Activated CD4-positive, alpha-beta T cell treated with anti-CD3 and anti-CD28 coated beads for 36 hours (primary cell): ENCODE data around the gene TALDO1. TPM values are rescaled to one million over a fixed set of nuclear protein-coding genes. Genes with fewer than 3 reads are reported as not detected.

Source experiments
- ATAC-seq: fragments of 200-7000 bp; cut with Tn5 transposase; one replicate; pipeline ENCODE4 v1.10.0; 2021; ENCODE audit warnings: mild to moderate bottlenecking, moderate library complexity
- CTCF ChIA-PET: fragments of 350-600 bp; sonication (Branson Sonifier 250); formaldehyde crosslinking; loops from one replicate; lab custom pipeline; 2021; ENCODE audit warnings: antibody characterized with exemption; lab: Charles Lee
- POLR2A ChIA-PET: fragments of 350-600 bp; sonication (Branson Sonifier 250); formaldehyde crosslinking; loops from one replicate; lab custom pipeline; 2021; ENCODE audit warnings: antibody characterized with exemption, inconsistent platforms; lab: Charles Lee
- DNase-seq: peaks from one replicate; pipeline ENCODE4 v3.0.0-alpha.2; 2020
- H3K27ac Mint-ChIP-seq: one replicate; pipeline ENCODE4 v1.8.0; 2021; ENCODE audit warnings: mixed read lengths
- H3K27me3 Mint-ChIP-seq: one replicate; pipeline ENCODE4 v1.8.0; 2021; ENCODE audit warnings: mixed read lengths
- H3K36me3 Mint-ChIP-seq: one replicate; pipeline ENCODE4 v1.8.0; 2021; ENCODE audit warnings: low read depth, mixed read lengths
- H3K4me1 Mint-ChIP-seq: one replicate; pipeline ENCODE4 v1.8.0; 2021; ENCODE audit warnings: mixed read lengths
- H3K4me3 Mint-ChIP-seq: one replicate; pipeline ENCODE4 v1.8.0; 2021; ENCODE audit warnings: mild to moderate bottlenecking, moderate library complexity, mixed read lengths
- H3K9me3 Mint-ChIP-seq: one replicate; pipeline ENCODE4 v1.8.0; 2021; ENCODE audit warnings: low read depth, mixed read lengths
- intact Hi-C, 2 experiments: fragments of 100-400 bp; cut with DNase I in 1 of 2; cut with micrococcal nuclease in 1 of 2; formaldehyde crosslinking; loops; one replicate each; pipeline versions ENCODE4 v1.14.2 to v1.15.1; 2022 to 2024; cut with DNase I, micrococcal nuclease
- total RNA-seq, 2 experiments: library from RNA; stranded (reverse); gene quantifications; one replicate each; pipeline ENCODE4 v1.2.3, GENCODE V29; 2021

Gene TALDO1
- total RNA-seq, 2 experiments from 2014 or later = 239 to 246 TPM

GRCh38 chr11:804599-804964 lies 57.3 kb downstream of the TALDO1 start:
- no peaks in the 10 kb centered on the region for H3K27me3 Mint-ChIP-seq
- POLR2A ChIA-PET = interaction anchor here (0.6 kb wide), 1 partner anchor 44 kb away, joined by 3 read pairs; no protein-coding TSS in a partner anchor
- peak overlapping the region; percentile 51 for H3K27ac Mint-ChIP-seq
- DNase-seq (no peak), ATAC-seq (no peak)
- CTCF ChIA-PET = no interaction called here
- no peaks in the 10 kb centered on the region for H3K9me3 Mint-ChIP-seq
- peaks cover 15% of the 10 kb centered on the region for H3K4me1 Mint-ChIP-seq
- H3K4me3 Mint-ChIP-seq = peak overlapping the region; percentile 76
- peaks cover 8% of the 10 kb centered on the region for H3K36me3 Mint-ChIP-seq
- intact Hi-C loops = no loop called here

- intact Hi-C loops = loop anchor here (1.0 to 2.0 kb wide), 16 partner anchors 10 to 601 kb away; partner anchors contain the start of genes POLR2L (in 2 of the 2), TSPAN4 (in 2 of the 2), AP2A2 (in 1 of the 2) and BET1L (in 1 of the 2)
- ChIA-PET POLR2A (interaction anchor here (0.7 to 2.0 kb wide), 3 partner anchors 11 to 33 kb away, joined by 3 to 24 read pairs (median 10); partner anchors contain the start of gene PNPLA2), CTCF (interaction anchor here (0.8 to 1.2 kb wide), 3 partner anchors 10 to 31 kb away, joined by 3 read pairs; partner anchors contain the start of gene PNPLA2)
- H3K27me3 Mint-ChIP-seq = no peaks in the 10 kb centered on the region
- no peaks in the 10 kb centered on the region for H3K9me3 Mint-ChIP-seq
- H3K4me1 Mint-ChIP-seq = peaks cover 34% of the 10 kb centered on the region
- peak overlapping the region; percentile 94 for H3K4me3 Mint-ChIP-seq
- peak overlapping the region; percentile 97 for H3K27ac Mint-ChIP-seq
- ATAC-seq = peak; percentile 0
- peak; percentile 64 for DNase-seq
- H3K36me3 Mint-ChIP-seq = peaks cover 32% of the 10 kb centered on the region
Observed at GRCh38 chr11:808427-809286, 61.4 kb downstream of the TALDO1 start.

- peak; percentile 86 for ATAC-seq
- ChIA-PET CTCF (interaction anchor here (0.8 to 1.2 kb wide), 3 partner anchors 10 to 32 kb away, joined by 3 read pairs; partner anchors contain the start of gene PNPLA2), POLR2A (interaction anchor here (1.4 to 2.0 kb wide), 2 partner anchors 10 to 13 kb away, joined by 10 to 24 read pairs; partner anchors contain the start of gene PNPLA2)
- no peaks in the 10 kb centered on the region for H3K9me3 Mint-ChIP-seq
- H3K36me3 Mint-ChIP-seq = peaks cover 35% of the 10 kb centered on the region
- peak; percentile 99 for DNase-seq
- H3K27me3 Mint-ChIP-seq = no peaks in the 10 kb centered on the region
- peak within 1 kb of the TSS; percentile 97 for H3K27ac Mint-ChIP-seq
- H3K4me3 Mint-ChIP-seq = peak within 1 kb of the TSS; percentile 94
- intact Hi-C loops = loop anchor here (1.0 to 2.0 kb wide), 16 partner anchors 10 to 602 kb away; partner anchors contain the start of genes POLR2L (in 2 of the 2), TSPAN4 (in 2 of the 2), AP2A2 (in 1 of the 2) and BET1L (in 1 of the 2)
- H3K4me1 Mint-ChIP-seq = peaks cover 30% of the 10 kb centered on the region
Observed at GRCh38 chr11:809287-810039, 62.2 kb downstream of the TALDO1 start, which contains the start of gene RPLP2. Gene RPLP2 (plus strand): TSS chr11:809967. CDS start chr11:810235, 268 bp downstream.

GRCh38 chr11:810040-810567 lies 62.8 kb downstream of the TALDO1 start:
- Mint-ChIP-seq H3K27ac (peak overlapping the region; percentile 97), H3K36me3 (peaks cover 35% of the 10 kb centered on the region), H3K4me1 (peaks cover 30% of the 10 kb centered on the region), H3K4me3 (peak overlapping the region; percentile 94), H3K27me3 (no peaks in the 10 kb centered on the region), H3K9me3 (no peaks in the 10 kb centered on the region)
- DNase-seq (no peak), ATAC-seq (no peak)
- POLR2A ChIA-PET = interaction anchor here (1.4 to 2.0 kb wide), 2 partner anchors 9 to 13 kb away, joined by 10 to 24 read pairs; partner anchors contain the start of gene PNPLA2
- CTCF ChIA-PET = interaction anchor here (1.2 kb wide), 1 partner anchor 9 kb away, joined by 3 read pairs; the partner anchor contains the start of gene PNPLA2
- intact Hi-C loops = no loop called here

- H3K27ac Mint-ChIP-seq = peak overlapping the region; percentile 88
- H3K4me1 Mint-ChIP-seq = peaks cover 30% of the 10 kb centered on the region
- CTCF ChIA-PET = interaction anchor here (0.6 kb wide), 1 partner anchor 114 kb away, joined by 4 read pairs; the partner anchor contains the start of gene AP2A2
- peaks cover 35% of the 10 kb centered on the region for H3K36me3 Mint-ChIP-seq
- POLR2A ChIA-PET = interaction anchor here (0.9 kb wide), 1 partner anchor 8 kb away, joined by 5 read pairs; no protein-coding TSS in a partner anchor
- no peak for DNase-seq
- no peaks in the 10 kb centered on the region for H3K9me3 Mint-ChIP-seq
- H3K4me3 Mint-ChIP-seq = peak overlapping the region; percentile 94
- H3K27me3 Mint-ChIP-seq = no peaks in the 10 kb centered on the region
- intact Hi-C loops = no loop called here
- no peak for ATAC-seq
Observed at GRCh38 chr11:811446-812245, 64.4 kb downstream of the TALDO1 start.

GRCh38 chr11:812390-812789 lies 65.1 kb downstream of the TALDO1 start:
- DNase-seq = no peak
- H3K36me3 Mint-ChIP-seq = peaks cover 35% of the 10 kb centered on the region
- H3K4me3 Mint-ChIP-seq = peak overlapping the region; percentile 94
- ChIA-PET CTCF (interaction anchor here (0.6 kb wide), 1 partner anchor 113 kb away, joined by 4 read pairs; the partner anchor contains the start of gene AP2A2), POLR2A (interaction anchor here (0.8 kb wide), 1 partner anchor 16 kb away, joined by 3 read pairs; no protein-coding TSS in a partner anchor)
- peak overlapping the region; percentile 88 for H3K27ac Mint-ChIP-seq
- intact Hi-C loops = no loop called here
- no peaks in the 10 kb centered on the region for H3K27me3 Mint-ChIP-seq
- no peak for ATAC-seq
- no peaks in the 10 kb centered on the region for H3K9me3 Mint-ChIP-seq
- H3K4me1 Mint-ChIP-seq = peaks cover 28% of the 10 kb centered on the region

- H3K4me3 Mint-ChIP-seq = peak overlapping the region; percentile 94
- ChIA-PET POLR2A (interaction anchor here (0.8 kb wide), 1 partner anchor 17 kb away, joined by 3 read pairs; no protein-coding TSS in a partner anchor), CTCF (interaction anchor here (0.7 kb wide), 1 partner anchor 28 kb away, joined by 3 read pairs; no protein-coding TSS in a partner anchor)
- H3K36me3 Mint-ChIP-seq = peaks cover 33% of the 10 kb centered on the region
- H3K27ac Mint-ChIP-seq = peak overlapping the region; percentile 19
- ATAC-seq (no peak), DNase-seq (no peak)
- H3K27me3 Mint-ChIP-seq = no peaks in the 10 kb centered on the region
- H3K9me3 Mint-ChIP-seq = no peaks in the 10 kb centered on the region
- H3K4me1 Mint-ChIP-seq = peaks cover 24% of the 10 kb centered on the region
- intact Hi-C loops = no loop called here
Observed at GRCh38 chr11:813072-813455, 65.8 kb downstream of the TALDO1 start.

GRCh38 chr11:813456-814096 lies 66.3 kb downstream of the TALDO1 start:
- ATAC-seq (no peak), DNase-seq (no peak)
- Mint-ChIP-seq H3K27ac (peak overlapping the region; percentile 27), H3K27me3 (no peaks in the 10 kb centered on the region), H3K36me3 (peaks cover 33% of the 10 kb centered on the region), H3K9me3 (no peaks in the 10 kb centered on the region), H3K4me1 (peaks cover 21% of the 10 kb centered on the region), H3K4me3 (no peak overlapping the region)
- ChIA-PET CTCF (interaction anchor here (0.7 kb wide), 1 partner anchor 28 kb away, joined by 3 read pairs; no protein-coding TSS in a partner anchor), POLR2A (no interaction called here)
- intact Hi-C loops = no loop called here
